ENCODE data around the gene PJA2.

Gene PJA2

DNA sequence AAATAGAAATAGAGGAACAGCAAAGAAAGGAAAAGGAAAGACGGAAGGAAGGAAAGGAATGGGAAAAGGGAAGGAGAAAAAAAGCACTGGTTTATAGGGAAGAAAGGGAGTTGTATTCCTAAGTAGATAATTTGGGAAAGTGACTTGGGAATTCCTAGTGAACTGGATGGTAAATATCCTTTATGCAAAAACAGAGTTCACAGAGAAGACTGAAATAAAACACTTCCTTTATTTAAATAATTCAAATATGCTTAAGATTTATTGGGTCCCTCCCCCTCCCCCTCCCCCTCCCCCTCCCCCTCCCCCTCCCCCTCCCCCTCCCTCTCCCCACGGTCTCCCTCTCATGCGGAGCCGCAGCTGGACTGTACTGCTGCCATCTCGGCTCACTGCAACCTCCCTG, 69.4 kb downstream of the PJA2 start:
- no peak for DNase-seq (ENCODE audit: low spot score)
- in situ Hi-C loops (cut with MboI; ENCODE audit: low sequenced_read_pairs, unreplicated experiment) = no loop called here
- TF ChIP-seq, protein P1, sequence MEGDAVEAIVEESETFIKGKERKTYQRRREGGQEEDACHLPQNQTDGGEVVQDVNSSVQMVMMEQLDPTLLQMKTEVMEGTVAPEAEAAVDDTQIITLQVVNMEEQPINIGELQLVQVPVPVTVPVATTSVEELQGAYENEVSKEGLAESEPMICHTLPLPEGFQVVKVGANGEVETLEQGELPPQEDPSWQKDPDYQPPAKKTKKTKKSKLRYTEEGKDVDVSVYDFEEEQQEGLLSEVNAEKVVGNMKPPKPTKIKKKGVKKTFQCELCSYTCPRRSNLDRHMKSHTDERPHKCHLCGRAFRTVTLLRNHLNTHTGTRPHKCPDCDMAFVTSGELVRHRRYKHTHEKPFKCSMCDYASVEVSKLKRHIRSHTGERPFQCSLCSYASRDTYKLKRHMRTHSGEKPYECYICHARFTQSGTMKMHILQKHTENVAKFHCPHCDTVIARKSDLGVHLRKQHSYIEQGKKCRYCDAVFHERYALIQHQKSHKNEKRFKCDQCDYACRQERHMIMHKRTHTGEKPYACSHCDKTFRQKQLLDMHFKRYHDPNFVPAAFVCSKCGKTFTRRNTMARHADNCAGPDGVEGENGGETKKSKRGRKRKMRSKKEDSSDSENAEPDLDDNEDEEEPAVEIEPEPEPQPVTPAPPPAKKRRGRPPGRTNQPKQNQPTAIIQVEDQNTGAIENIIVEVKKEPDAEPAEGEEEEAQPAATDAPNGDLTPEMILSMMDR (IDR thresholded peaks at IDR 0.05; ENCODE audit: borderline replicate concordance, control extremely low read depth, extremely low read depth, insufficient read depth, missing control alignments) = no peak

DNA sequence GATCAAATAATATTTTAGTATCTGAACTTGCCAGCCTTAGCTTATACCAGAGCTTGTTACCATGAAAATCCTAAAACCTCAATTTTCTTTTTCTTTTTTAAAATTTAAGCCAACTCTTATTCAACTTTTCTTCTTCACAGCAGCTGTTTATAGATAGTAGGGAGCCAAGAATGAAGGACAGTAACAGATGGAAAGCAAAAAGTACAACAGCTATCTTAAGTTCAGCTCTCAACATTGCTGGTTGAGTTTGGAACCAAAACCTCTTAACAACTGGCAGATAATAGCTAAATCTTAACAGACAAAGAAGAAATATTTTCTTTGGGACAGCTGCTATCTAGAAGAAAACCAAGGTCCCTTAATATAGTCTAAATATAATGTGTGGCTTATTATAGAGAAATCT, 74.7 kb downstream of the PJA2 start:
- no peak for DNase-seq (ENCODE audit: low spot score)
- in situ Hi-C loops (cut with MboI; ENCODE audit: low sequenced_read_pairs, unreplicated experiment) = no loop called here
- TF ChIP-seq, protein P1 (IDR thresholded peaks at IDR 0.05; ENCODE audit: borderline replicate concordance, control extremely low read depth, extremely low read depth, insufficient read depth, missing control alignments) = no peak

DNA sequence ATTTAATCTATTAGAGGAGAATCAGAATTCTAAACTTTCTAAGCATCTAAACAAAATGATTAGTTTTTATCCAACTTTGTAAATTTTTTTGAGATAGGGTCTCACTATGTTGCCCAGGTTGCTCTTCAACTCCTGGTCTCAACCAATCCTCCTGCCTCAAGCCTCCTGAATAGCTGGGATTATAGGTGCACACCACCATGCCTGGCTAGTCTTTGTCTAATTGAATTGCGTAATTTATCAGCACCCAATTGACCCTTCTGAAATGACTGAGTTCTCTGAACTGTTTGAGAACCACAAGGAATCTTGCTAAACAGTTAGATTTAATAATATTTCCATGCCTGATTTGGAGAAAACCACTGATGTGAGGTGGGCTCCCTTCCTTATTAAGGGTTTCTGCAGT, 75.7 kb downstream of the PJA2 start:
- DNase-seq (ENCODE audit: low spot score) = no peak
- TF ChIP-seq, protein P1 (IDR thresholded peaks at IDR 0.05; ENCODE audit: borderline replicate concordance, control extremely low read depth, extremely low read depth, insufficient read depth, missing control alignments) = no peak
- in situ Hi-C loops (cut with MboI; ENCODE audit: low sequenced_read_pairs, unreplicated experiment) = no loop called here

DNA sequence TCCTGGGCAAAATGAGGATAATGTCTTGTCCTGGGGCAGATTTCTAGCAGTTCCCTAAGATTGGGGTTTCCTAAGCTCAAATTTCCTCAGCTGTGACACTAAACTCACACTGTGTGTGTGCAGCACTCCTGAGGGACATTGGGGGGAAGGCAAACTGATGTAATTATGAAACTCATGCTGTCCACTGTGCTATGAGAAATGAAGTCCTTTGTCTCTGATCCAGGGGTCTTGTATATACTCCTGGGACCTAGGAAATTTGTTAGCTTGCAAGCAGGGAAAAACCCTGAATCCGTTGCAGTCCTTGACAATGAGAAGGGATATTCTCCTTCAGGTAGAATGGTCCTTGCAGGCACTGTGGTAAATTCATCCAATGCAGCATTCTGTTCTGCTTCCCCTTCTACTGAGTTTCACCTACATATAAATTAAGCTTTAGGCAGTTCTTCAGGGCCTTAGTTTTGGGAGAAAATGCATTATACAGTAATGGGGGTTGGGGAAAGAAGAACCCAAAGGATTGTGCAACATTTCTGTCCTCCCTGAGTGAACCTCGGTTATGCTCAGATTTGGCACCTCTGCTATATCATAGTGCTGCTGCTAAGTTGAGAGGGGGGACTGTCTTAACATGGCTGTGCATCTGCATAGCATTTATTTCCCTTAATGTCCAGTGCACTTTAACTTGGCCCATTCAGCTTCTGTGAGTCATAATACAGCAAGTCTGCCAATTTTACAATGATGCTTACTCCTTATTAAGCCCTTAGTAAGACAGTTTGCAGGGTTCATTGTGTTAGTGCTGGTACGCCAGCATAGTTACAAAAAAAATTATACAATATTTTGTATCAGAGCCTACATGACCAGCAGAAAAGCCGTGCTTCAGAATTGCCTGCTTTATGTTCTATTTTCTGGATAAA, 80.2 kb downstream of the PJA2 start:
- in situ Hi-C loops (cut with MboI; ENCODE audit: low sequenced_read_pairs, unreplicated experiment) = no loop called here
- DNase-seq (ENCODE audit: low spot score) = no peak

DNA sequence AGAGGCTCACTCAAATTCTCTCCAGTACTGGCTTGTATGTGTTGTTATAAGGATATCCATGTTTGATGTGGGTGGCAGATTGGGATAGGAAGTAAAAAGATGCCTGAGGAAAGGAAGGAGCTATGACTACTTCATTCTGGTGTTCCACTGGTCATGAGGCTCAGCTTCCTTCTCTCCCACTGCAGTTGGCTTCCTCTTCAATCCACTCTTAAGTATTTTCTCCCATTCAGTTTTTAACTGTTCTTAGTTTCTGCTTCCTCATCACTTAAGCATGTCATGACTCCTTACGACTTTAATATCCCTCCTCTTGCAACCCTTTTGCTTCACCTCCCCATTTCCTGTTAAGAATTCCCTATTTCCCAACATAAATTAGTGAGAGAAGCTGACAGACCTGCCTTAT, 81.1 kb downstream of the PJA2 start:
- in situ Hi-C loops (cut with MboI; ENCODE audit: low sequenced_read_pairs, unreplicated experiment) = no loop called here
- no peak for DNase-seq (ENCODE audit: low spot score)
- TF ChIP-seq, protein P1 (IDR thresholded peaks at IDR 0.05; ENCODE audit: borderline replicate concordance, control extremely low read depth, extremely low read depth, insufficient read depth, missing control alignments) = no peak

More for the DNA sequence above, 80.2 kb downstream of the PJA2 start:
- TF ChIP-seq, protein P1 (IDR thresholded peaks at IDR 0.05; ENCODE audit: borderline replicate concordance, control extremely low read depth, extremely low read depth, insufficient read depth, missing control alignments) = no peak

DNA sequence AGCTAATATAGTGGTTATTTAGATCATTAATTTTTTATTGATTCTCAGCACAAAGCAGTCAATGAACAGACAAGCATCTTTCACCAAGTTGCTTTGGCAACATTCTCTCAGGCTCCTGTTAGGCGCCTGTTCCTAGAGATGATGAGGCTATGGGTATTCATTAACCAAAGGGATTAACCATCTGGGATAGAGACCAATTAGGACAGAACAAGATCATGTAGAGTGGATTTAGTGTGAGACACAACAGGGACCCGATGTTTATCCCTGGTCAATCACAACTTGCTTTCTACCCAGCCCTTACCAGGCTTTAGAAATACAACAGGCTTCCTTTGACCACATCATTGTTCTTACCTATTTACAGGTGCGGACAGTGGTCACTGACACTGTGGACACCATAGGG, 82.2 kb downstream of the PJA2 start:
- no peak for DNase-seq (ENCODE audit: low spot score)
- in situ Hi-C loops (cut with MboI; ENCODE audit: low sequenced_read_pairs, unreplicated experiment) = no loop called here
- TF ChIP-seq, protein P1 (IDR thresholded peaks at IDR 0.05; ENCODE audit: borderline replicate concordance, control extremely low read depth, extremely low read depth, insufficient read depth, missing control alignments) = no peak
